GM18909 (cell line): ENCODE measurements around the gene PCDHGB2.
"Not testable (repeated sequence)": the region's sequence is repeated elsewhere in the genome, so short reads cannot be mapped to it uniquely, and the experiment has no call there.

ENCODE experiments used
- ATAC-seq: cut with Tn5 transposase; IDR thresholded peaks from one replicate; pipeline ENCODE4 v1.9.1; 2021; ENCODE audit warnings: mild to moderate bottlenecking; ENCODE audit not compliant: unreplicated experiment, poor library complexity

The PCDHGB2 gene

DNA sequence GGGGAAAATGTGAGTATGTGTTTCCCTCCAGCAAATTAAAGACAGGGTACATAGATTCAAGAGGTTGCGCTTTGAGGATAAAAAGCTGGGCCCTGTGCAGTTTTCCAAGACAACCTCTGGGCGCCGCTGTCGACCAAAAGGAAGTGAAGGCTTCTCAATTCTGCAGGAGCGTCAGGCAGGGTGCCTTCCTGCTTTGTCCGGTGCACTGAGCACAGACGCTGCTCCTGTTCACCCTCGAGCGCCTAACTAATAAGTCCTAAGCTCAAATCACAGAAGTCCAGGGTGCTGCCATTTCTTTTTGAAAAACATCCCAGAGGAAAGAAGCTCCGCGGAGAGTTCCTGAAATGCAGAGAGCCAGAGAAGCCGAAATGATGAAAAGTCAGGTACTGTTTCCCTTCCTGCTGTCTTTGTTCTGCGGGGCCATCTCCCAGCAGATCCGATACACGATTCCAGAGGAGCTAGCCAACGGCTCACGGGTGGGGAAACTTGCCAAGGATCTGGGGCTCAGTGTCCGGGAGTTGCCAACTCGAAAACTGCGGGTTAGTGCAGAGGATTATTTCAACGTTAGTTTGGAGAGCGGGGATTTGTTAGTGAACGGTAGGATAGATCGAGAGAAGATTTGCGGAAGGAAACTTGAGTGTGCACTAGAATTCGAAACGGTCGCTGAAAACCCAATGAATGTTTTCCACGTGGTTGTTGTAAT, 9.7 kb upstream of the PCDHGB2 start, which contains the start of gene PCDHGB1:
Gene PCDHGB1, plus strand, starts transcription at position 183 of the 703 bp plus-strand sequence. Its CDS starts 162 bp downstream, at position 345.
- peak; percentile 54 for ATAC-seq

DNA sequence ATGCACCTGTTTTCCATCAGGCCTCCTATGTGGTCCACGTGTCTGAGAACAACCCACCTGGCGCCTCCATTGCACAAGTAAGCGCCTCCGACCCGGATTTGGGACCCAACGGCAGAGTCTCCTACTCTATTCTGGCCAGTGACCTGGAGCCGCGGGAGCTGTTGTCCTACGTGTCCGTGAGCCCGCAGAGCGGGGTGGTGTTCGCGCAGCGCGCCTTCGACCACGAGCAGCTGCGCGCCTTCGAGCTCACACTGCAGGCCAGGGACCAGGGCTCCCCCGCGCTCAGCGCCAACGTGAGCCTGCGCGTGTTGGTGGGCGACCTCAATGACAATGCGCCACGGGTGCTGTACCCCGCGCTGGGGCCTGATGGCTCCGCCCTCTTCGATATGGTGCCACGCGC, 8.2 kb upstream of the PCDHGB2 start:
- no peak for ATAC-seq

DNA sequence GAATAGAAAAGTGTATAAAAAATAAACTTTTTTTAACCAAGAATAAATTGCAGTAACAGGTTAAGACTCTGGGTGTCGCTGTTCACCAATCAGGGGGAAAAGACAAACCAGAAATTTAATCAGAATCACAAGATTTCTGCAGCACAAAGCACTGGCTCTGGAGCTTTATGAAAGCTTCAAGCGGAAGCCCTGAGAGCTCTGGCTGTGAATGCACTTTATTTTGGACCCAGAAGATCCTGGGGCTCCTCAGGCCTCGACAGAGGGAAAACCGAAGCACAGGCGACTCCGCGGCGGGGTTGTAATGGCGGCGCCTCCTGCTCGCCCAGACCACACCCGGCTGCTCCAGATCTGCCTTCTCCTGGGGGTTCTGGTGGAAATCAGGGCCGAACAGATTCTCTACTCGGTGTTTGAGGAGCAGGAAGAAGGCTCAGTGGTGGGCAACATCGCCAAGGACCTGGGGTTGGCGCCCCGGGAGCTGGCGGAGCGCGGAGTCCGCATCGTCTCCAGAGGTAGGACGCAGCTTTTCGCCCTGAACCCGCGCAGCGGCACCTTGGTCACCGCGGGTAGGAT, 4.8 kb upstream of the PCDHGB2 start, which contains the start of gene PCDHGA4:
Gene PCDHGA4, plus strand, starts transcription at position 122 of the 570 bp plus-strand sequence. Its CDS starts 87 bp downstream, at position 209.
- ATAC-seq, result no peak

DNA sequence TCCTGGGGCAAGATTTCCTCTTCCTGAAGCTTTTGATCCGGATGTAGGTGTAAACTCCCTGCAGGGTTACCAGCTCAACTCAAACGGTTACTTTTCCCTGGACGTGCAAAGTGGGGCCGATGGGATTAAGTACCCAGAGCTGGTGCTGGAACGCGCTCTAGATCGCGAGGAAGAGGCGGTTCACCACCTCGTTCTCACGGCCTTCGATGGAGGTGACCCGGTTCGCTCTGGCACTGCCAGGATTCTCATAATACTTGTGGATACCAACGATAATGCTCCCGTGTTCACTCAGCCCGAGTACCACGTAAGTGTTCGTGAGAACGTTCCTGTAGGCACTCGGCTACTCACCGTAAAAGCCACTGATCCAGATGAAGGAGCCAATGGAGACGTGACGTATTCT, 4.2 kb upstream of the PCDHGB2 start:
- no peak for ATAC-seq

DNA sequence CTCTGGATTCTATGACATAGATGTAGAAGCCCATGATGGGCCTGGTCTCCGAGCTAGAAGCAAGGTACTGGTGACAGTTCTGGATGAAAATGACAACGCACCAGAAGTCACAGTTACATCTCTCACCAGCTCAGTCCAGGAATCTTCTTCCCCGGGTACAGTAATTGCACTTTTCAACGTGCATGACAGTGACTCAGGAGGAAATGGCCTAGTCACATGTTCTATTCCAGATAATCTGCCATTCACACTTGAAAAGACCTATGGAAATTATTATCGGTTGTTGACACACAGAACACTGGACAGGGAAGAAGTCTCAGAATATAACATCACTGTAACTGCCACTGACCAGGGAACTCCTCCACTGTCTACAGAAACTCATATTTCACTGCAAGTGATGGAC, 3.7 kb upstream of the PCDHGB2 start:
- no peak for ATAC-seq

DNA sequence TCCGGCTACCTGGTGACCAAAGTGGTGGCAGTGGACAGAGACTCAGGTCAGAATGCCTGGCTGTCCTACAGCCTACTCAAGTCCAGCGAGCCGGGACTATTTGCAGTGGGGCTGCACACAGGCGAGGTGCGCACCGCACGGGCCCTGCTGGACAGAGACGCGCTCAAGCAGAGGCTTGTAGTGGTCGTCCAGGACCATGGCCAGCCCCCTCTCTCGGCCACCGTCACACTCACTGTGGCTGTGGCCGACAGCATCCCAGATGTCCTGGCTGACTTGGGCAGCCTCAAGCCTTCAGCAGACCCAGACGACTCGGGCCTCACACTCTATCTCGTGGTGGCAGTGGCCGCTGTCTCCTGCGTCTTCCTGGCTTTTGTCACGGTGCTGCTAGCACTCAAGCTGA, 2.8 kb upstream of the PCDHGB2 start:
- ATAC-seq, result no peak

DNA sequence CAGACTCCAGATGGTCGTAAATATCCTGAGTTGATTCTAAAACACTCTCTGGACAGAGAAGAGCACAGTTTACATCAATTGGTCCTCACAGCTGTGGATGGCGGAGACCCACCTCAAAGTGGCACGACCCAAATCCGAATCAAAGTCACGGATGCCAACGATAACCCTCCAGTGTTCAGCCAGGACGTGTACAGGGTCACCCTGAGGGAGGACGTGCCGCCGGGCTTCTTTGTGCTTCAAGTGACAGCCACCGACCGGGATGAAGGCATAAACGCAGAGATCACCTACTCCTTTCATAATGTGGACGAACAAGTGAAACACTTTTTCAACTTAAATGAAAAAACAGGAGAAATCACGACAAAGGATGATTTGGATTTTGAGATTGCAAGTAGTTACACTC, 891 bp downstream of the PCDHGB2 start:
- ATAC-seq, result no peak

DNA sequence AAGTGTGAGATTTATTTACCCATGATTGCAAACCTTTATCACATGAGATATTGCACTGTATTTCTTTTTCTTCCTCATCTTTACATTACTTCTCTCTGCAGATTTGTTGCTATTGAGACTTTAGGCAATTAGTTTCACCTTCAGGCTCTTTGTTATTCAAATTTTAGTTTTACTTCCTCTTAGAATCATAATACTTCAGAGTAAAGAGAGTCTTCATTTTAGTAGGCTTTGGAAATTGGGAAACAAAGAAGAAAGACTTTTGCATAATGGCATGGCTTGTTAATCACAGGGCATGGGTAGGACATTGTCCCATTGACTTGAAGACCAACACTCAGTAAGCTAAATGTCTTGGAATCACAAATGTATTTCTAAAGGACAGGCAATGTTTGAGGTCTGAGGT, 2.9 kb downstream of the PCDHGB2 start:
- no peak for ATAC-seq

DNA sequence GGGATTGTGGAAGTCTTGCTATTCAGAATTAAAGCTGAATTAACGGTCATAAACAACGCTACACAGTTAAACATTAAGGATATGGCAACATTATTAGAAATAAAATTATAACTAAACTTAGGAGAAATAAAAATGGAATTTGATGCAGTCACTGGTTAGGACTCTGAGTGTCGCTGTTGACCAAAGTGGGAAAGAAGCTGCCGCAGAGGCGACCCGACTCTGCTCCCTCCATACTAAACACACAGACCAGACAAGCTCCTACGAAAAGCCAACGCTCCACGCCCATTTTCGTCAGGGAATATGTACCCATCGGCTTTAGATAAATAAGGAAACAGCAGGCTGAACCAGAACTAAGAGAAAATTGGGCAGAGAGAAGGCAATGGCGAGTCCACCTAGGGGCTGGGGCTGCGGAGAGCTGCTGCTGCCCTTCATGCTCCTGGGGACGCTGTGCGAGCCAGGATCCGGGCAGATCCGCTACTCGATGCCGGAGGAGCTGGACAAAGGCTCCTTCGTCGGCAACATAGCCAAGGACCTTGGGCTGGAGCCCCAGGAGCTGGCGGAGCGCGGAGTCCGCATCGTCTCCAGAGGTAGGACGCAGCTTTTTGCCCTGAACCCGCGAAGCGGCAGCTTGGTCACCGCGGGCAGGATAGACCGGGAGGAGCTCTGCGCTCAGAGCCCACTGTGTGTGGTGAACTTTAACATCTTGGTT, 4.3 kb downstream of the PCDHGB2 start, which contains the start of gene PCDHGA5:
Gene PCDHGA5, plus strand, starts transcription at position 211 of the 709 bp plus-strand sequence. Its CDS starts 169 bp downstream, at position 380.
- no peak for ATAC-seq

DNA sequence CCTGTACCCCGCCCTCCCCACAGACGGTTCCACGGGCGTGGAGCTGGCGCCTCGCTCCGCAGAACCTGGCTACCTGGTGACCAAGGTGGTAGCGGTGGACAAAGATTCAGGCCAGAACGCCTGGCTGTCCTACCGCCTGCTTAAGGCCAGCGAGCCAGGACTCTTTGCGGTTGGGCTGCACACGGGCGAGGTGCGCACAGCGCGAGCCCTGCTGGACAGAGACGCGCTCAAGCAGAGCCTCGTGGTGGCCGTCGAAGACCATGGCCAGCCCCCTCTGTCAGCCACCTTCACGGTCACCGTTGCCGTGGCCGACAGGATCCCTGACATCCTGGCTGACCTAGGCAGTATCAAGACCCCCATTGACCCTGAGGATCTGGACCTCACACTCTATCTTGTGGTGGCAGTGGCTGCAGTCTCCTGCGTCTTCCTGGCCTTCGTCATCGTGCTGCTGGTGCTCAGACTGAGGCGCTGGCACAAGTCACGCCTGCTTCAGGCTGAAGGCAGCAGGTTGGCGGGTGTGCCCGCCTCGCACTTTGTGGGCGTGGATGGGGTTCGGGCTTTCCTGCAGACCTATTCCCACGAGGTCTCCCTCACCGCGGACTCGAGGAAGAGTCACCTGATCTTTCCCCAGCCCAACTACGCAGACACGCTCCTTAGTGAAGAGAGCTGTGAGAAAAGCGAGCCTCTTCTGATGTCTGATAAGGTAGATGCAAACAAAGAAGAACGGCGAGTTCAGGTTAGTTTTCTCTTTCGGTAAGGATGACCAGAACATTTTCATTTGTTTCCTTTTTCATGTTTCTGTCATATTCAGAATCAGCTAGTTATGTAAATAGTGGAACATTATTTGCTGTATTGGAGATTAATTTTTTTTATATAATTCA, 6.5 kb downstream of the PCDHGB2 start:
- ATAC-seq, result no peak

DNA sequence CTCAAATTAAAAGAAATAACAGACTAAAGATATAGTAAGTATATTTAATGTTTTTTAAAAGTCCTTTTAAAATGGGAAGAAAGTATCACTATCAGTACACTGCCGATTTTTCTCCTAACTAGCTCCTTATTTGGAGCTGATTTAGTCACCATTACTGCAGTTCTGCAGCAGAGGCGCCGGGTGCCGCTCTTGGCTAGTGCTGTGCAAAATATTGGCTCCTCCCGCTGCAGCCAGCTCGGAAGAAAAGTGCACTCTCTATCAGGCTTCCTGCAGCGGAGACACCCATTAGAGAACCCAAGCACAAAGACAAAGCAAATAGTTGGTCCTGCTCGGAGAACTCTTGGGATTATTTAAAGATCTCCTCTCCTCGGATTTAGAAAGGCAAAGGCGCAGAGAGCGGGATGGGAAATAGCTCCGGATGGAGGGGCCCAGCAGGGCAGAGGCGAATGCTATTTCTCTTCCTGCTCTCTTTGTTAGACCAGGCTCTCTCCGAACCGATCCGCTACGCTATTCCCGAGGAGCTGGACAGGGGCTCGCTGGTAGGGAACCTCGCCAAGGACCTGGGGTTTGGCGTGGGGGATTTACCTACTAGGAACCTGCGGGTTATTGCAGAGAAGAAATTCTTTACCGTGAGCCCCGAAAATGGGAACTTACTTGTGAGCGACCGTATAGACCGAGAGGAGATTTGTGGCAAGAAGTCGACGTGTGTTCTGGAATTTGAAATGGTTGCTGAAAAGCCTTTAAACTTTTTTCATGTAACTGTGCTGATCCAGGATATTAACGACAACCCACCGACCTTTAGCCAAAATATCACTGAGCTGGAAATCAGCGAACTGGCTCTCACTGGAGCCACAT, 10.4 kb downstream of the PCDHGB2 start, which contains the start of gene PCDHGB3:
Gene PCDHGB3, plus strand, starts transcription at position 249 of the 855 bp plus-strand sequence. Its CDS starts 153 bp downstream, at position 402.
- peak; percentile 98 for ATAC-seq

DNA sequence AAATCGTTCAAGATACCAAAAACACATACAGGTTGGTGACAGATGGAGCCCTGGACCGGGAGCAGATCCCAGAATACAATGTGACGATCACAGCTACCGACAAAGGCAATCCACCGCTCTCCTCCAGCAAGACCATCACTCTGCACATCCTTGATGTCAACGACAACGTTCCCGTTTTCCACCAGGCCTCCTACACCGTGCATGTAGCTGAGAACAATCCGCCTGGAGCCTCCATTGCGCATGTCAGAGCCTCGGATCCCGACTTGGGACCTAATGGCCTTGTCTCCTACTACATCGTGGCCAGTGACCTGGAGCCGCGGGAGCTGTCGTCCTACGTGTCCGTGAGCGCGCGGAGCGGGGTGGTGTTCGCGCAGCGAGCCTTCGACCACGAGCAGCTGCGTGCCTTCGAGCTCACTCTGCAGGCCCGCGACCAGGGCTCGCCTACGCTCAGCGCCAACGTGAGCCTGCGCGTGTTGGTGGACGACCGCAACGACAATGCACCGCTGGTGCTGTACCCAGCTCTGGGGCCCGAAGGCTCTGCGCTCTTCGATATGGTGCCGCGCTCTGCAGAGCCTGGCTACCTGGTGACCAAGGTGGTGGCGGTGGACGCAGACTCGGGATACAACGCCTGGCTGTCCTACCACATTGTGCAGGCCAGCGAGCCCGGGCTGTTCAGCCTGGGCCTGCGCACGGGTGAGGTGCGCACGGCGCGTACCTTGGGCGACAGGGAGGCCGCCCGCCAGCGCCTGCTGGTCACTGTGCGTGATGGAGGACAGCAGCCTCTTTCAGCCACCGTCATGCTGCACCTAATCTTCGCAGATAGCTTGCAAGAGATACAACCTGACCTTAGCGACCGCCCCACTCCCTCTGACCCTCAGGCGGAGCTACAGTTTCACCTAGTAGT, 12.0 kb downstream of the PCDHGB2 start:
- no peak for ATAC-seq

DNA sequence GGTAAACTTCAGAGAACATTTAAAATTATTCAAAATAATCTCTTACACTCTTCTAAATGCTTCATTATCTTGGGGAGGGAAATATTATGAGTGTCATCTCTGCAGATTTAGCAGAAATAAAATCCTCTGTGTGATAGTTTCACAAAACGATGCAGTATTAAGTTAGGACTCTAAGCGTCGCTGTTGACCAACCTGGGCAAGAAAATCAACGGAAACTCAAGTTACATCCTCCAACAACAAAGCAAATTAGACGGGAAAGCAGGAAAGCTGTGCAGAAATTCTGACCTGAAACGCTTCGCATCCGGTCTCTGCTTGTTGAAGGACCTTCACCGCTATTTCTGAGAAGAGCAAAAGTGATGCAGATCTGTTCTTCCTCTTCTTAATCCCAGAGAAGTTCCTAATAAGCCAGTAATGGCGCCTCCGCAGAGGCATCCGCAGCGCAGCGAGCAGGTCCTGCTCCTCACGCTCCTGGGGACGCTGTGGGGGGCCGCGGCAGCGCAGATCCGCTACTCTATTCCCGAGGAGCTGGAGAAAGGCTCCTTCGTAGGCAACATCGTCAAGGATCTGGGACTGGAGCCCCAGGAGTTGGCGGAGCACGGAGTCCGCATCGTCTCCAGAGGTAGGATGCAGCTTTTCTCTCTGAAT, 14.0 kb downstream of the PCDHGB2 start, which contains the start of gene PCDHGA6:
Gene PCDHGA6, plus strand, starts transcription at position 219 of the 645 bp plus-strand sequence. Its CDS starts 193 bp downstream, at position 412.
- ATAC-seq, result no peak

DNA sequence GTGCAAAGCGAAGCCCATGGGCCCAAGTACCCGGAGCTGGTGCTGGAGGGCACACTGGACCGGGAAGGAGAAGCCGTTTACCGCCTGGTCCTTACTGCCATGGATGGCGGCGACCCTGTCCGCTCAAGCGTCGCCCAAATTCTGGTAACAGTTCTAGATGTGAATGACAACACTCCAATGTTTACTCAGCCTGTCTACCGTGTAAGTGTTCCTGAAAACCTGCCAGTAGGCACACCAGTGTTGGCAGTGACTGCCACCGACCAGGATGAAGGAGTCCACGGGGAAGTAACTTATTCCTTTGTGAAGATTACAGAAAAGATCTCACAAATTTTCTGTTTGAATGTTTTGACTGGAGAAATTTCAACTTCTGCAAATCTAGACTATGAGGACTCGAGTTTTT, 14.8 kb downstream of the PCDHGB2 start:
- no peak for ATAC-seq

DNA sequence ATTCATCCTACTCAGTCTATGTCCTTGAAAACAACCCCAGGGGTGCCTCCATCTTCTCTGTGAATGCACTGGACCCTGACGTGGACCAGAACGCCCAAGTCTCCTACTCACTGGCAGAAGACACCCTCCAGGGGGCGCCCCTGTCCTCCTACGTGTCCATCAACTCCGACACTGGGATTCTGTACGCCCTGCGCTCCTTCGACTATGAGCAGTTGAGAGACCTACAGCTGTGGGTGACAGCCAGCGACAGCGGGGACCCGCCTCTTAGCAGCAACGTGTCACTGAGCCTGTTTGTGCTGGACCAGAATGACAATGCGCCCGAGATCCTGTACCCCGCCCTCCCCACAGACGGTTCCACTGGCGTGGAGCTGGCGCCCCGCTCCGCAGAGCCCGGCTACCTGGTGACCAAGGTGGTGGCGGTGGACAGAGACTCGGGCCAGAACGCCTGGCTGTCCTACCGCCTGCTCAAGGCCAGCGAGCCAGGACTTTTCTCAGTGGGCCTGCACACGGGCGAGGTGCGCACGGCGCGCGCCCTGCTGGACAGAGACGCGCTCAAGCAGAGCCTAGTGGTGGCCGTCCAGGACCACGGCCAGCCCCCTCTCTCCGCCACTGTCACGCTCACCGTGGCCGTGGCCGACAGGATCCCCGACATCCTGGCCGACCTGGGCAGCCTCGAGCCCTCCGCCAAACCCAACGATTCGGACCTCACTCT, 15.8 kb downstream of the PCDHGB2 start:
- not testable (repeated sequence) for ATAC-seq

DNA sequence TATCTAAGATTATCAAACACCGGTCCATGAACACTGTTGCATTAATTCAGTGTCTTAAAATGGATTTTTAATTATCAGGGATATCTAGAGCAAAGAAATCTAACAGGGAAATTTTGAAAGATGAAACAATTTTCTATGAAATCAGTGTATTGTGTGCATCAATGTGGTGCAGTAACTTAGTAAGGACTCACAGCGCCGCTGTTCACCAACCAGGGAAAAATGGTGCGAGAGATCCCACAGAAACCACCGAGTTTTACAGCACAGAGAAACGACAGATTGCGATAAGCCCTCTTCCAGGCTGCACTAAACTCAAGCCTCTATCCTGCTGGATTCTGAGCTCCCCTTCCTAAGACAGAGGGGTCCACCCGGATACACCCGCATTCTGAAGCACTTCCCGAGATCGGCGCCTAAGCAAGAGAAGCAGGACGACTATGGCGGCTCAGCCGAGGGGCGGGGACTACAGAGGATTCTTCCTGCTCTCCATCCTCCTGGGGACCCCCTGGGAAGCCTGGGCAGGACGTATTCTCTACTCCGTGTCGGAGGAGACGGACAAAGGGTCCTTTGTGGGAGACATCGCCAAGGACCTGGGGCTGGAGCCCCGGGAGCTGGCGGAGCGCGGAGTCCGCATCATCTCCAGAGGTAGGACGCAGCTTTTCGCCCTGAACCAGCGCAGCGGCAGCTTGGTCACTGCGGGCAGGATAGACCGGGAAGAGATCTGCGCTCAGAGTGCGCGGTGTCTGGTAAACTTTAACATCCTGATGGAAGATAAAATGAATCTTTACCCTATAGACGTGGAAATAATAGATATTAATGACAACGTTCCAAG, 22.9 kb downstream of the PCDHGB2 start, which contains the start of gene PCDHGA7:
Gene PCDHGA7, plus strand, starts transcription at position 274 of the 826 bp plus-strand sequence. Its CDS starts 158 bp downstream, at position 432.
- no peak for ATAC-seq
